Measurements from ENCODE around the gene SHISA5. TPM values are rescaled to one million over a fixed set of nuclear protein-coding genes. Genes with fewer than 3 reads are reported as not detected.

The SHISA5 gene
- total and polyA plus RNA-seq, 2 donors (not counting 1 experiment from before 2014, with no cell fraction given), result 147 to 183 TPM

DNA sequence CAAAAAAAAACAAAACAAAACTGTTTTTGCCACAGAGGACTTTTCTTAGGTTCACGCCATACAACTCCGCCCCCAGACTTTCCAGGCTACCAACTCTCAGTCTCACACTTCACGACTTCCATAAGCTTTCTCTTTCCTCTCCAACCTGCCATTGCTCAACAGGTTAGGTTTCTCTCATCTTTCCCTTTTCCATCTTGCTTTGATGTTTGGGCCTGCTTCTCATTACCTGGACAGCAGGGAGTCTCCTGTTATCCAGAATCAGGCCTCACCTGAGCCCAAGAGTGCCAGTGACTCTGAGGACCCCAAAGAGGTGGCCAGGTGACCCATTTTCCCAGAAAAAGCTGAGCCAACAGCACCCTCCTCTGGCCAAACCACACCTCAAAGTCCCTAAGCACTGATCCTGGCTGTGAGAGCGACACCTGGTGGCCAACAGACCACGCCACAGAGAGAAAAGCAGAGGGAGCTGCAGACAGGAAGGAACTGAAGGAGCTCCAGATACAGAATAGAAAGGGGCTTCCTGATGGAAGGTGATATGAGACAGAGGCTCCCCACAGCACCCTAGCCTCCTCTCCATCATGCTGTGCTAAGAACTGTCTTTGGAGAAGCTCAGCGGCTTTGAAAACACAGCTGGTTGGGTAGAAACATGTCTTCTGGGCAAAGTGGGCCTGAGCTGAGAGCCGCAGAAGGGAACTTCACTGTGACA, 68.0 kb downstream of the SHISA5 start:
- TF ChIP-seq CTCF (IDR thresholded peaks at IDR 0.05) (peak; percentile 99), EZH2 (IDR thresholded peaks at IDR 0.05; ENCODE audit: borderline replicate concordance, insufficient read depth, low read depth, low read length, poor library complexity, severe bottlenecking) (no peak)
- WGBS (ENCODE audit: insufficient coverage), result 72% methylated on average over 5 of the region's 7 CpGs
- H3K4me1 ChIP-seq (ENCODE audit: control insufficient read depth in 2 of 2, insufficient read depth in 2 of 2, low read length in 2 of 2), result peaks cover 10 to 15% of the 10 kb centered on the region in 2 donors
- H3K36me3 ChIP-seq (replicated peaks in 1 of 2; ENCODE audit: control extremely low read depth in 1 of 2, control insufficient read depth in 1 of 2, extremely low read depth in 1 of 2, insufficient read depth in 2 of 2, low read length in 1 of 2), result peaks cover 0 to 16% of the 10 kb centered on the region in 2 experiments
- H3K27me3 Mint-ChIP-seq, result no peaks in the 10 kb centered on the region
- ATAC-seq (ENCODE audit: low read depth) (peak; percentile 28), DNase-seq (peak; percentile 90)
- ChIA-PET POLR2A (interaction anchor here (0.6 to 1.3 kb wide), 6 partner anchors 30 to 136 kb away, joined by 3 to 5 read pairs (median 4); a partner anchor contains a TSS), CTCF (interaction anchor here (0.6 to 13.4 kb wide), 69 partner anchors 10 to 656 kb away, joined by 3 to 330 read pairs (median 5); partner anchors contain the start of genes ATRIP, CDC25A, NME6 and PFKFB4)
- H4K20me1 ChIP-seq (ENCODE audit: control insufficient read depth, insufficient read depth, low read length, poor library complexity, severe bottlenecking), result no peaks in the 10 kb centered on the region
- H3K4me3 ChIP-seq (ENCODE audit: control extremely low read depth in 1 of 5, extremely low read depth in 1 of 5, insufficient read depth in 1 of 5, low read depth in 2 of 5, low read length in 4 of 5), result no peak overlapping the region
- H2AFZ ChIP-seq (ENCODE audit: insufficient read depth, low read depth, low read length, poor library complexity, severe bottlenecking), result peak overlapping the region; percentile 23
- peaks cover 37% of the 10 kb centered on the region for H3K79me2 ChIP-seq (ENCODE audit: control insufficient read depth, insufficient read depth, low read length)
- no peaks in the 10 kb centered on the region for H3K9me3 ChIP-seq (ENCODE audit: control extremely low read depth in 1 of 3, control insufficient read depth in 2 of 3, insufficient read depth in 1 of 3, low read length in 2 of 3)
- H3K9me3 Mint-ChIP-seq (ENCODE audit: insufficient read depth), result no peaks in the 10 kb centered on the region
- peak overlapping the region in 1 of 2 donors; percentile 47 for H3K27ac ChIP-seq (ENCODE audit: low read length in 2 of 2)
- H3K4me1 Mint-ChIP-seq, result peaks cover 23% of the 10 kb centered on the region
- intact Hi-C loops (cut with micrococcal nuclease), result loop anchor here (1.0 kb wide), 4 partner anchors 35 to 204 kb away; no protein-coding TSS in a partner anchor
- H3K4me2 ChIP-seq (replicated peaks; ENCODE audit: low read depth, low read length, poor library complexity, severe bottlenecking), result no peak overlapping the region
- no peak overlapping the region for H3K4me3 Mint-ChIP-seq
- no peak overlapping the region for H3K27ac Mint-ChIP-seq
- no peak overlapping the region for H3K9ac ChIP-seq (ENCODE audit: low read length)
- H3K27me3 ChIP-seq (replicated peaks in 1 of 4; ENCODE audit: control extremely low read depth in 1 of 4, control insufficient read depth in 3 of 4, insufficient read depth in 4 of 4, low read length in 3 of 4), result no peaks in the 10 kb centered on the region

- Histone ChIP-seq H3K36me3 (replicated peaks in 1 of 2; ENCODE audit: control extremely low read depth in 1 of 2, control insufficient read depth in 1 of 2, extremely low read depth in 1 of 2, insufficient read depth in 2 of 2, low read length in 1 of 2) (peaks cover 0 to 16% of the 10 kb centered on the region in 2 experiments), H3K4me3 (ENCODE audit: control extremely low read depth in 1 of 5, extremely low read depth in 1 of 5, insufficient read depth in 1 of 5, low read depth in 2 of 5, low read length in 4 of 5) (no peak overlapping the region), H4K20me1 (ENCODE audit: control insufficient read depth, insufficient read depth, low read length, poor library complexity, severe bottlenecking) (no peaks in the 10 kb centered on the region), H3K27ac (ENCODE audit: low read length in 2 of 2) (no peak overlapping the region), H3K9me3 (ENCODE audit: control extremely low read depth in 1 of 3, control insufficient read depth in 2 of 3, insufficient read depth in 1 of 3, low read length in 2 of 3) (no peaks in the 10 kb centered on the region), H3K27me3 (replicated peaks in 1 of 4; ENCODE audit: control extremely low read depth in 1 of 4, control insufficient read depth in 3 of 4, insufficient read depth in 4 of 4, low read length in 3 of 4) (no peaks in the 10 kb centered on the region), H2AFZ (ENCODE audit: insufficient read depth, low read depth, low read length, poor library complexity, severe bottlenecking) (no peak overlapping the region), H3K79me2 (ENCODE audit: control insufficient read depth, insufficient read depth, low read length) (peaks cover 30% of the 10 kb centered on the region), H3K9ac (ENCODE audit: low read length) (no peak overlapping the region), H3K4me2 (replicated peaks; ENCODE audit: low read depth, low read length, poor library complexity, severe bottlenecking) (no peak overlapping the region), H3K4me1 (ENCODE audit: control insufficient read depth in 2 of 2, insufficient read depth in 2 of 2, low read length in 2 of 2) (peaks cover 10 to 13% of the 10 kb centered on the region in 2 donors)
- no peak overlapping the region for H3K27ac Mint-ChIP-seq
- DNase-seq (no peak), ATAC-seq (ENCODE audit: low read depth) (no peak)
- WGBS (ENCODE audit: insufficient coverage), result 97% methylated on average over 4 of the region's 4 CpGs
- CTCF ChIA-PET, result interaction anchor here (0.7 to 13.4 kb wide), 31 partner anchors 12 to 247 kb away, joined by 3 to 330 read pairs (median 13); partner anchors contain the start of genes ATRIP, CDC25A, NME6 and PFKFB4
- POLR2A ChIA-PET, result interaction anchor here (1.3 kb wide), 1 partner anchor 31 kb away, joined by 4 read pairs; a partner anchor contains a TSS
- no peaks in the 10 kb centered on the region for H3K9me3 Mint-ChIP-seq (ENCODE audit: insufficient read depth)
- no peaks in the 10 kb centered on the region for H3K27me3 Mint-ChIP-seq
- H3K4me1 Mint-ChIP-seq, result peaks cover 20% of the 10 kb centered on the region
- TF ChIP-seq CTCF (IDR thresholded peaks at IDR 0.05) (no peak), EZH2 (IDR thresholded peaks at IDR 0.05; ENCODE audit: borderline replicate concordance, insufficient read depth, low read depth, low read length, poor library complexity, severe bottlenecking) (no peak)
- intact Hi-C loops (cut with micrococcal nuclease), result no loop called here
- no peak overlapping the region for H3K4me3 Mint-ChIP-seq
Measured at GRCh38 chr3:48435223-48435595, 68.8 kb downstream of the SHISA5 start.

All from B cell (primary cell).